K562 (cell line): ENCODE data around the gene RIPK4. TPM values are rescaled to one million over a fixed set of nuclear protein-coding genes. Genes with fewer than 3 reads are reported as not detected.
A peak's percentile ranks its signal among the peaks of the same experiment; 100 is the strongest.

Experiments
- EP400 ChIP-seq: fragments of 450-650 bp; IDR thresholded peaks from 2 replicates; pipeline ENCODE4 v1.6.1; 2017; ENCODE audit warnings: antibody characterized with exemption, mild to moderate bottlenecking, moderate library complexity
- HDAC3 ChIP-seq: fragments of 450-650 bp; IDR thresholded peaks from 2 replicates; pipeline ENCODE4 v1.6.1; 2018; ENCODE audit warnings: borderline replicate concordance, mild to moderate bottlenecking, moderate library complexity; ENCODE audit not compliant: partially characterized antibody
- HMG20B ChIP-seq: fragments of 250-450 bp; sonication (Bioruptor Pico); IDR thresholded peaks from 2 replicates; pipeline ENCODE4 v1.5.0; 2021; ENCODE audit warnings: mild to moderate bottlenecking
- HNRNPLL ChIP-seq: fragments of 200-400 bp; formaldehyde crosslinking; IDR thresholded peaks from 2 replicates; pipeline ENCODE4 v1.6.1; 2017; ENCODE audit warnings: low read length, low read depth, mild to moderate bottlenecking; ENCODE audit not compliant: poor library complexity, severe bottlenecking
- KDM1A ChIP-seq, 2 experiments: fragments of 450-650 bp; IDR thresholded peaks; 2 replicates each; pipeline ENCODE4 v1.6.1; 2016; ENCODE audit warnings: mild to moderate bottlenecking in 2 of 2
- MCM3 ChIP-seq: fragments of 450-650 bp; IDR thresholded peaks from 2 replicates; pipeline ENCODE4 v1.6.1; 2016
- MEIS2 ChIP-seq: fragments of 450-650 bp; IDR thresholded peaks from 2 replicates; pipeline ENCODE4 v1.6.1; 2014; ENCODE audit warnings: mild to moderate bottlenecking; ENCODE audit not compliant: partially characterized antibody
- MYC ChIP-seq, 2 experiments: fragments of 250-450 bp in 1 of 2; sonication (Bioruptor Pico) in 1 of 2; IDR thresholded peaks; 2 replicates each; pipeline versions ENCODE4 v1.5.1 to v1.6.1; 2012 to 2021; ENCODE audit warnings: low read depth in 2 of 2, borderline replicate concordance in 1 of 2, improper control_type of control experiment in 1 of 2, low read length in 1 of 2, mild to moderate bottlenecking in 1 of 2, moderate library complexity in 1 of 2
- NCOA6 ChIP-seq: fragments of 450-650 bp; IDR thresholded peaks from 2 replicates; pipeline ENCODE4 v1.6.1; 2017; ENCODE audit warnings: mild to moderate bottlenecking
- SIRT6 ChIP-seq: IDR thresholded peaks from one replicate; pipeline ENCODE4 v1.6.1; 2012; ENCODE audit warnings: low read depth, mild to moderate bottlenecking, control low read depth, inconsistent platforms, low read length, moderate library complexity
- SMARCE1 ChIP-seq: fragments of 450-650 bp; IDR thresholded peaks from 2 replicates; pipeline ENCODE4 v1.7.1; 2016; ENCODE audit warnings: mild to moderate bottlenecking
- TRIM24 ChIP-seq, 2 experiments: fragments of 450-650 bp; IDR thresholded peaks; 2 replicates each; pipeline ENCODE4 v1.6.1; 2016
- ZC3H4 ChIP-seq: sonication (generic); formaldehyde crosslinking; IDR thresholded peaks from 2 replicates; pipeline ENCODE4 v1.9.0; 2021; ENCODE audit warnings: missing genetic modification reagents, borderline replicate concordance
- ZNF24 ChIP-seq: fragments of 450-650 bp; IDR thresholded peaks from 2 replicates; pipeline ENCODE4 v1.6.1; 2016
- ZNF282 ChIP-seq: sonication (generic); formaldehyde crosslinking; IDR thresholded peaks from 2 replicates; pipeline ENCODE4 v1.8.1; 2023; ENCODE audit warnings: missing genetic modification reagents
- ZNF3 ChIP-seq: fragments of 250-450 bp; sonication (Bioruptor Pico); IDR thresholded peaks from 2 replicates; pipeline ENCODE4 v1.5.0; 2021; ENCODE audit warnings: mild to moderate bottlenecking, moderate library complexity
- ZNF785 ChIP-seq: fragments of 250-450 bp; sonication (Bioruptor Pico); IDR thresholded peaks from 2 replicates; pipeline ENCODE4 v1.4.0; 2020; ENCODE audit warnings: mild to moderate bottlenecking
- polyA plus RNA-seq, 8 experiments: library from polyadenylated mRNA; depleted of rRNA in 4 of 8; stranded (reverse) in 5 of 8; unstranded in 3 of 8; fragments of >200 nt; fragmentation: Nextera tagmentation in 2 of 8; fragmentation: Illumina TruSeq in 1 of 8; extraction: Ambion mirVana in 2 of 8; extraction: Trizol in 1 of 8; gene quantifications; 2 replicates each; pipeline versions ENCODE4 v1.2.1 to v1.2.3, GENCODE V29; 2011 to 2014; ENCODE audit warnings: inconsistent platforms in 1 of 8, missing spikeins in 1 of 8
- total RNA-seq, 7 experiments: library from RNA; depleted of rRNA in 6 of 7; stranded (reverse); fragments of >200 nt in 6 of 7; fragmentation: Illumina TruSeq in 2 of 7; extraction: Trizol in 2 of 7; gene quantifications; 2 replicates each; pipeline versions ENCODE4 v1.2.1 to v1.2.3, GENCODE V29; 2011 to 2021; ENCODE audit warnings: low replicate concordance in 1 of 7
- TF ChIP-seq, protein P1 (sequence below): sonication (generic); formaldehyde crosslinking; IDR thresholded peaks from 2 replicates; pipeline ENCODE4 v1.8.0; 2022; ENCODE audit warnings: missing genetic modification reagents, mild to moderate bottlenecking, moderate library complexity, borderline replicate concordance
- TF ChIP-seq, protein P2 (sequence below): sonication (generic); formaldehyde crosslinking; IDR thresholded peaks from 2 replicates; pipeline ENCODE4 v1.8.1; 2023; ENCODE audit warnings: mild to moderate bottlenecking, missing genetic modification reagents
- TF ChIP-seq, protein P3 (sequence below): fragments of 450-650 bp; formaldehyde crosslinking; IDR thresholded peaks from 2 replicates; pipeline ENCODE4 v1.4.0; 2022; ENCODE audit warnings: missing genetic modification characterization
- TF ChIP-seq, protein P4 (sequence below), 2 experiments: fragments of 250-450 bp in 1 of 2; fragments of 450-650 bp in 1 of 2; sonication (Bioruptor Pico) in 1 of 2; IDR thresholded peaks; 2 replicates each; pipeline versions ENCODE4 v1.6.1 to v1.8.0; 2016 to 2021; ENCODE audit warnings: mild to moderate bottlenecking in 2 of 2, moderate library complexity in 2 of 2, missing compliant biosample characterization in 1 of 2, missing genetic modification characterization in 1 of 2
- TF ChIP-seq, protein P5 (sequence below), 2 experiments: fragments of 200-800 bp in 1 of 2; sonication (Bioruptor generic) in 1 of 2; sonication (generic) in 1 of 2; formaldehyde crosslinking in 1 of 2; IDR thresholded peaks in 1 of 2; conservative IDR thresholded peaks in 1 of 2; 2 replicates each; pipeline versions ENCODE4 v1.5.0 to v1.6.1; 2016 to 2020; ENCODE audit warnings: missing compliant biosample characterization in 1 of 2, missing genetic modification characterization in 1 of 2, missing genetic modification reagents in 1 of 2
- TF ChIP-seq, protein P6 (sequence below): fragments of 250-450 bp; sonication (Bioruptor Pico); IDR thresholded peaks from 2 replicates; pipeline ENCODE4 v1.6.1; 2021; ENCODE audit warnings: mild to moderate bottlenecking

RIPK4 gene
- total and polyA plus RNA-seq, 9 of the 15 experiments (the other 6 are each of a cell fraction or from before 2014, with no cell fraction given), result not detected

DNA sequence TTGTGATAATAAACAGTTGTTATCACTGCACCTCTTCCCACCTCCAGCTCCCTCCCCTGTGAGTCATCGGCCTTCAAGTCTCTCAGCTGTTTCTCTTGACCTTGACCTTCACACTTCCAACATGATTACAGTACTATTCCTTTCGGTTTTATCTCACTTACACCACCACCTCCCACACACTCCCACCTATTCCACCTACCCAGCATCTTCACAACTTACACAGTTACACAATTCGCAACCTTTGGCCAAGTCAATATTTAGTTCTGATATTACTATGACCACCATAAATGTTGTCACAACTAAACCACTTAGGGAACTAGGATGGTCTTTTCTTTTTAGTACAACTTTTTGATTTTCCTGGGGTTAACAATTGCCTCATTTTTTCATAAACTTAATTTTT, 60.2 kb downstream of the RIPK4 start (continued):
- no peak for TF ChIP-seq HMG20B
- no peak for TF ChIP-seq ZNF785 (CRISPR knock-in tag)
- peak; percentile 47 to 73; a peak in 3 of 4 replicates for TF ChIP-seq TRIM24 (IDR thresholded peaks at IDR 0.05)
- TF ChIP-seq, protein P1, sequence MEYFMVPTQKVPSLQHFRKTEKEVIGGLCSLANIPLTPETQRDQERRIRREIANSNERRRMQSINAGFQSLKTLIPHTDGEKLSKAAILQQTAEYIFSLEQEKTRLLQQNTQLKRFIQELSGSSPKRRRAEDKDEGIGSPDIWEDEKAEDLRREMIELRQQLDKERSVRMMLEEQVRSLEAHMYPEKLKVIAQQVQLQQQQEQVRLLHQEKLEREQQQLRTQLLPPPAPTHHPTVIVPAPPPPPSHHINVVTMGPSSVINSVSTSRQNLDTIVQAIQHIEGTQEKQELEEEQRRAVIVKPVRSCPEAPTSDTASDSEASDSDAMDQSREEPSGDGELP (CRISPR knock-in tag), result peak; percentile 30; the same call in 1 of the 2 replicates
- no peak for TF ChIP-seq MEIS2
- TF ChIP-seq, protein P2, sequence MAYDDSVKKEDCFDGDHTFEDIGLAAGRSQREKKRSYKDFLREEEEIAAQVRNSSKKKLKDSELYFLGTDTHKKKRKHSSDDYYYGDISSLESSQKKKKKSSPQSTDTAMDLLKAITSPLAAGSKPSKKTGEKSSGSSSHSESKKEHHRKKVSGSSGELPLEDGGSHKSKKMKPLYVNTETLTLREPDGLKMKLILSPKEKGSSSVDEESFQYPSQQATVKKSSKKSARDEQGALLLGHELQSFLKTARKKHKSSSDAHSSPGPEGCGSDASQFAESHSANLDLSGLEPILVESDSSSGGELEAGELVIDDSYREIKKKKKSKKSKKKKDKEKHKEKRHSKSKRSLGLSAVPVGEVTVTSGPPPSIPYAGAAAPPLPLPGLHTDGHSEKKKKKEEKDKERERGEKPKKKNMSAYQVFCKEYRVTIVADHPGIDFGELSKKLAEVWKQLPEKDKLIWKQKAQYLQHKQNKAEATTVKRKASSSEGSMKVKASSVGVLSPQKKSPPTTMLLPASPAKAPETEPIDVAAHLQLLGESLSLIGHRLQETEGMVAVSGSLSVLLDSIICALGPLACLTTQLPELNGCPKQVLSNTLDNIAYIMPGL (CRISPR knock-in tag), result no peak
- TF ChIP-seq, protein P3, sequence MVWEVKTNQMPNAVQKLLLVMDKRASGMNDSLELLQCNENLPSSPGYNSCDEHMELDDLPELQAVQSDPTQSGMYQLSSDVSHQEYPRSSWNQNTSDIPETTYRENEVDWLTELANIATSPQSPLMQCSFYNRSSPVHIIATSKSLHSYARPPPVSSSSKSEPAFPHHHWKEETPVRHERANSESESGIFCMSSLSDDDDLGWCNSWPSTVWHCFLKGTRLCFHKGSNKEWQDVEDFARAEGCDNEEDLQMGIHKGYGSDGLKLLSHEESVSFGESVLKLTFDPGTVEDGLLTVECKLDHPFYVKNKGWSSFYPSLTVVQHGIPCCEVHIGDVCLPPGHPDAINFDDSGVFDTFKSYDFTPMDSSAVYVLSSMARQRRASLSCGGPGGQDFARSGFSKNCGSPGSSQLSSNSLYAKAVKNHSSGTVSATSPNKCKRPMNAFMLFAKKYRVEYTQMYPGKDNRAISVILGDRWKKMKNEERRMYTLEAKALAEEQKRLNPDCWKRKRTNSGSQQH, result no peak; the same call in 1 of the 2 replicates
- TF ChIP-seq HNRNPLL, result no peak
- TF ChIP-seq SIRT6, result no peak
- no peak for TF ChIP-seq ZNF24
- no peak for TF ChIP-seq ZNF3 (CRISPR knock-in tag)
- no peak for TF ChIP-seq ZC3H4
- peak; percentile 70; the same call in 1 of the 2 replicates for TF ChIP-seq SMARCE1
- no peak for TF ChIP-seq ZNF282
- peak in 1 of 2 experiments; percentile 43; a peak in 1 of 4 replicates for TF ChIP-seq KDM1A (IDR thresholded peaks at IDR 0.05)
- no peak for TF ChIP-seq MCM3
- TF ChIP-seq, protein P4, sequence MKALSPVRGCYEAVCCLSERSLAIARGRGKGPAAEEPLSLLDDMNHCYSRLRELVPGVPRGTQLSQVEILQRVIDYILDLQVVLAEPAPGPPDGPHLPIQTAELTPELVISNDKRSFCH (CRISPR knock-in tag; IDR thresholded peaks at IDR 0.05), result no peak
- TF ChIP-seq, protein P4 (tag; IDR thresholded peaks at IDR 0.05), result 0 out of 2 replicates have a peak, but pooled peaks have one; percentile 24
- TF ChIP-seq, protein P5, sequence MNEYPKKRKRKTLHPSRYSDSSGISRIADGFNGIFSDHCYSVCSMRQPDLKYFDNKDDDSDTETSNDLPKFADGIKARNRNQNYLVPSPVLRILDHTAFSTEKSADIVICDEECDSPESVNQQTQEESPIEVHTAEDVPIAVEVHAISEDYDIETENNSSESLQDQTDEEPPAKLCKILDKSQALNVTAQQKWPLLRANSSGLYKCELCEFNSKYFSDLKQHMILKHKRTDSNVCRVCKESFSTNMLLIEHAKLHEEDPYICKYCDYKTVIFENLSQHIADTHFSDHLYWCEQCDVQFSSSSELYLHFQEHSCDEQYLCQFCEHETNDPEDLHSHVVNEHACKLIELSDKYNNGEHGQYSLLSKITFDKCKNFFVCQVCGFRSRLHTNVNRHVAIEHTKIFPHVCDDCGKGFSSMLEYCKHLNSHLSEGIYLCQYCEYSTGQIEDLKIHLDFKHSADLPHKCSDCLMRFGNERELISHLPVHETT (CRISPR knock-in tag; conservative IDR thresholded peaks at IDR 0.05 in 1 of 2, IDR thresholded peaks at IDR 0.05 in 1 of 2), result no peak
- TF ChIP-seq EP400, result no peak
- TF ChIP-seq, protein P6, sequence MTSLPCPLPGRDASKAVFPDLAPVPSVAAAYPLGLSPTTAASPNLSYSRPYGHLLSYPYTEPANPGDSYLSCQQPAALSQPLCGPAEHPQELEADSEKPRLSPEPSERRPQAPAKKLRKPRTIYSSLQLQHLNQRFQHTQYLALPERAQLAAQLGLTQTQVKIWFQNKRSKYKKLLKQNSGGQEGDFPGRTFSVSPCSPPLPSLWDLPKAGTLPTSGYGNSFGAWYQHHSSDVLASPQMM, result no peak
- TF ChIP-seq MYC (IDR thresholded peaks at IDR 0.05; ENCODE audit: low read depth, low read length), result no peak
- TF ChIP-seq MYC (CRISPR knock-in tag; IDR thresholded peaks at IDR 0.05; ENCODE audit: borderline replicate concordance, low read depth), result no peak
- TF ChIP-seq HDAC3, result no peak
- no peak for TF ChIP-seq NCOA6
